ENCODE data around the gene CNIH3. TPM values are rescaled to one million over a fixed set of nuclear protein-coding genes. Genes with fewer than 3 reads are reported as not detected.

CNIH3 gene
- total RNA-seq, 1 donor, result 3.9 TPM

DNA sequence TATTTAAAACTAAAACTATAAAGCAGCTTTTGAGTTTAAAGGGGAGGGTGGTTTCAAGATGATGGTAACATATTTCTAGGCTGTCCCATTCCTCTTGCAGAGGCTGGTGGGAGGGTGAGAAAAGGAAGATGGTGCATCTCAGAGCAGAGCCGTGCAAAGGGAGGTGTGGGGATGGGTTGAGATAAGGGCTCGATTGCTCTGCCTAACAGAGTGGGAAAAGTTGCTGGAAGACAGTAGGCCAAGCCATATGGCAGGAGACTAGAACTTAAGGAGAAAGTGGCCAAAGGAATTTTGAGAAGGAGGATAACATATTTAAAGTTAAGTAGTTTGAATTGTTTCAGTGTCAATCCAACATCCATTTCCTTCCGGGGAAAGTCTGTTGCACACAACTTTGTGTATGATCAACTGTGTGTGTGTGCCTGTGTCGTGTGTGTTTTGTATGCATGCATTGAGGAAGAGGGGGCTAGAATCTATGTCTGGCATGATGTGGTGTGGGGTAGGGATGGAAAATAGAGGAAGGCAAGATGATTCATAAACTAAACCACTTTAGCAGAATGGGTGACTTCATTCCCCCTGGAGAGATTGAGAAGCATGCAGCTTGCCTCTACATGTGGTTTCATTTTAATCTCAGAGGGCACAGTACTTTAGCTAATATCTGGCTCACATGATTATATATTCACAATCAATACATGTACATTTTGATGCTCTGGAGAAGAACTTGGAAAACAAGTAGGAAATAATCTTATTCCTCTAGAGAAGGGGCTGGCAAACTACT is 168.3 kb downstream of the CNIH3 start:
- DNase-seq (ENCODE audit: low read depth), result no peak
- no peak overlapping the region for H3K4me3 ChIP-seq (ENCODE audit: low read depth, low read length)
- TF ChIP-seq, protein P1, sequence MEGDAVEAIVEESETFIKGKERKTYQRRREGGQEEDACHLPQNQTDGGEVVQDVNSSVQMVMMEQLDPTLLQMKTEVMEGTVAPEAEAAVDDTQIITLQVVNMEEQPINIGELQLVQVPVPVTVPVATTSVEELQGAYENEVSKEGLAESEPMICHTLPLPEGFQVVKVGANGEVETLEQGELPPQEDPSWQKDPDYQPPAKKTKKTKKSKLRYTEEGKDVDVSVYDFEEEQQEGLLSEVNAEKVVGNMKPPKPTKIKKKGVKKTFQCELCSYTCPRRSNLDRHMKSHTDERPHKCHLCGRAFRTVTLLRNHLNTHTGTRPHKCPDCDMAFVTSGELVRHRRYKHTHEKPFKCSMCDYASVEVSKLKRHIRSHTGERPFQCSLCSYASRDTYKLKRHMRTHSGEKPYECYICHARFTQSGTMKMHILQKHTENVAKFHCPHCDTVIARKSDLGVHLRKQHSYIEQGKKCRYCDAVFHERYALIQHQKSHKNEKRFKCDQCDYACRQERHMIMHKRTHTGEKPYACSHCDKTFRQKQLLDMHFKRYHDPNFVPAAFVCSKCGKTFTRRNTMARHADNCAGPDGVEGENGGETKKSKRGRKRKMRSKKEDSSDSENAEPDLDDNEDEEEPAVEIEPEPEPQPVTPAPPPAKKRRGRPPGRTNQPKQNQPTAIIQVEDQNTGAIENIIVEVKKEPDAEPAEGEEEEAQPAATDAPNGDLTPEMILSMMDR (IDR thresholded peaks at IDR 0.05; ENCODE audit: insufficient read depth, low read depth, low read length), result no peak

- TF ChIP-seq, protein P1 (IDR thresholded peaks at IDR 0.05; ENCODE audit: insufficient read depth, low read depth, low read length), result no peak
- DNase-seq (ENCODE audit: low read depth), result peak; percentile 10
- H3K4me3 ChIP-seq (ENCODE audit: low read depth, low read length), result no peak overlapping the region
Measured at GRCh38 chr1:224785040-224785328, 168.9 kb downstream of the CNIH3 start.

GRCh38 chr1:224785622-224786021 is 169.5 kb downstream of the CNIH3 start:
- no peak for DNase-seq (ENCODE audit: low read depth)
- no peak overlapping the region for H3K4me3 ChIP-seq (ENCODE audit: low read depth, low read length)
- TF ChIP-seq, protein P1 (IDR thresholded peaks at IDR 0.05; ENCODE audit: insufficient read depth, low read depth, low read length), result no peak

DNA sequence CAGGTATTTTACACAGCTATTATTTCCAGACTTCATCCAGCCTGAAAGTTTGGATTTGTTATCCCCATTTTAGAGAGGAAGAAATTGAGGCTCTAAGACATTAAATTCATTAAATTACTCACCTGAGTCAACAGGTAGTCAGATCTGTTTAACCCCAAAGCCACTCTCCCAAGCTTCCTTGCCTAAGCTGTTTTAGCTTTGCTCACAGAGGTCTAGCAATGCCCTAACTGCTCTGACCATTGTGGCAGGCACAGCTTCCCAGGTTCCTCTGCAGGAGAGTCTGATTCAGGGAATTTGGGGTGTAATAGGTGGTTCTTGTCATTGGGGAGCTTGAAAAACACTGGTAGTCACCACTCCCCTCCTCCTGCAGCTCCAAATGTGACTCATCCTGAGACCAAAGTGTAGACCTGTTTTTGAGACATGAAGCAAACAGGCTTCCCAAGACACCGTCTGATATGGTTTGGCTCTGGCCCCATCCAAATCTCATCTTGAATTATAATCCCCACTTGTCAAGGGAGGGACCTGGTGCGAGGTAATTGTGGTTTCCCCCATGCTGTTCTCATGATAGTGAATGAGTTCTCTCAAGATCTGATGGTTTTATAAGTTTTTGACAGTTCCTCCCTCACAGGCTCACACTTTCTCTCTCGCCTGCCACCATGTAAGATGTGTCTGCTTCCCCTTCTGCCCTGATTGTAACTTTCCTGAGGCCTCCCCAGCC is 170.6 kb downstream of the CNIH3 start:
- no peak for DNase-seq (ENCODE audit: low read depth)
- TF ChIP-seq, protein P1 (IDR thresholded peaks at IDR 0.05; ENCODE audit: insufficient read depth, low read depth, low read length), result no peak
- no peak overlapping the region for H3K4me3 ChIP-seq (ENCODE audit: low read depth, low read length)

DNA sequence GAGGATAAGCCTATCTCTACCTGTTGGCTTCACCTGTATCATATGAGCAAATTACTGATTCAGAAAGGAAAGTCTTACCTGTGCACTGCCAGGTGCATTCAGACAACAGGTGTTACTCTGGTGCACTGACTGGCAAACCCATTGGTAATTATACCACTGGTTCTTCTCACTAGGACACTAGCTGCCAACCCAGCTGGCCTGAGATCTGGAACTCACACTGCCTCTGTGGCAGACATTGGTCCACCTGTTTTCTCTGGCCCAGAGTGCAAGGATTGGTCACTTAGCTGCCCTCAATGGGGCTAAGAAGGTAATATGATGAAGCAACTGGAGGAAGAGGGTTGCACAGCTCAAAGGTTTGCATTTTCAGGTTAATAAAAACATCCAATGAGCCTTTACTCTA is 173.2 kb downstream of the CNIH3 start:
- no peak for DNase-seq (ENCODE audit: low read depth)
- TF ChIP-seq, protein P1 (IDR thresholded peaks at IDR 0.05; ENCODE audit: insufficient read depth, low read depth, low read length), result no peak
- H3K4me3 ChIP-seq (ENCODE audit: low read depth, low read length), result no peak overlapping the region

Other genes starting within 250 kb of the CNIH3 start
- 66.4 and 86.4 TPM in 2 replicates for gene WDR26, start 181.5 kb upstream of the CNIH3 start, total RNA-seq

Data from fibroblast of villous mesenchyme (primary cell).